ENCODE results near the gene RLN1.
"Not testable (repeated sequence)": the region's sequence is repeated elsewhere in the genome, so short reads cannot be mapped to it uniquely, and the experiment has no call there.

DNA sequence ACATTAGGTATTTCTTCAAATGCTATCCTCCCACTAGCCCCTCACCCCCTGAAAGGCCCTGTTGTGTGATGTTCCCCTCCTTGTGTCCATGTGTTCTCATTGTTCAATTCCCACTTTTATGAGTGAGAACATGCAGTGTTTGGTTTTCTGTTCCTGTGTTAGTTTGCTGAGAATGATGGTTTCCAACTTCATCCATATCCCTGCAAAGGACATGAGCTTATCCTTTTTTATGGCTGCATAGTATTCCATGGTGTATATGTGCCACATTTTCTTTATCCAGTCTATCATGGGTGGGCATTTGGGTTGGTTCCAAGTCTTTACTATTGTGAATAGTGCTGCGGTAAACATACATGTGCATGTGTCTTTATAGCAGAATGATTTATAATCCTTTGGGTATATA lies 23.3 kb downstream of the RLN1 start:
- TF ChIP-seq, protein P1, sequence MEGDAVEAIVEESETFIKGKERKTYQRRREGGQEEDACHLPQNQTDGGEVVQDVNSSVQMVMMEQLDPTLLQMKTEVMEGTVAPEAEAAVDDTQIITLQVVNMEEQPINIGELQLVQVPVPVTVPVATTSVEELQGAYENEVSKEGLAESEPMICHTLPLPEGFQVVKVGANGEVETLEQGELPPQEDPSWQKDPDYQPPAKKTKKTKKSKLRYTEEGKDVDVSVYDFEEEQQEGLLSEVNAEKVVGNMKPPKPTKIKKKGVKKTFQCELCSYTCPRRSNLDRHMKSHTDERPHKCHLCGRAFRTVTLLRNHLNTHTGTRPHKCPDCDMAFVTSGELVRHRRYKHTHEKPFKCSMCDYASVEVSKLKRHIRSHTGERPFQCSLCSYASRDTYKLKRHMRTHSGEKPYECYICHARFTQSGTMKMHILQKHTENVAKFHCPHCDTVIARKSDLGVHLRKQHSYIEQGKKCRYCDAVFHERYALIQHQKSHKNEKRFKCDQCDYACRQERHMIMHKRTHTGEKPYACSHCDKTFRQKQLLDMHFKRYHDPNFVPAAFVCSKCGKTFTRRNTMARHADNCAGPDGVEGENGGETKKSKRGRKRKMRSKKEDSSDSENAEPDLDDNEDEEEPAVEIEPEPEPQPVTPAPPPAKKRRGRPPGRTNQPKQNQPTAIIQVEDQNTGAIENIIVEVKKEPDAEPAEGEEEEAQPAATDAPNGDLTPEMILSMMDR (IDR thresholded peaks at IDR 0.05), result not testable (repeated sequence)
- not testable (repeated sequence) for TF ChIP-seq EZH2 (IDR thresholded peaks at IDR 0.05; ENCODE audit: borderline replicate concordance, insufficient read depth, low read depth, low read length, poor library complexity, severe bottlenecking)
